GM19455 (cell line): ENCODE measurements around the gene ITSN1.
"Not testable (repeated sequence)": the region's sequence is repeated elsewhere in the genome, so short reads cannot be mapped to it uniquely, and the experiment has no call there.

Source experiments
- ATAC-seq: cut with Tn5 transposase; IDR thresholded peaks from one replicate; pipeline ENCODE4 v1.9.1; 2021; ENCODE audit not compliant: unreplicated experiment

Gene ITSN1

GRCh38 chr21:33650929-33651509 lies 8.7 kb downstream of the ITSN1 start:
- ATAC-seq = no peak

- no peak for ATAC-seq
Observed at GRCh38 chr21:33651965-33652680, 9.8 kb downstream of the ITSN1 start.

- ATAC-seq = no peak
Observed at GRCh38 chr21:33654412-33654811, 12.1 kb downstream of the ITSN1 start.

- ATAC-seq = no peak
Observed at GRCh38 chr21:33655588-33656221, 13.4 kb downstream of the ITSN1 start.

GRCh38 chr21:33657124-33657820 lies 15.0 kb downstream of the ITSN1 start:
- no peak for ATAC-seq

- ATAC-seq = no peak
Observed at GRCh38 chr21:33658919-33659567, 16.7 kb downstream of the ITSN1 start.

GRCh38 chr21:33659568-33659949 lies 17.3 kb downstream of the ITSN1 start:
- ATAC-seq = no peak

- ATAC-seq = no peak
Observed at GRCh38 chr21:33660406-33660805, 18.1 kb downstream of the ITSN1 start.

- ATAC-seq = no peak
Observed at GRCh38 chr21:33661146-33661545, 18.8 kb downstream of the ITSN1 start.

GRCh38 chr21:33662046-33662445 lies 19.7 kb downstream of the ITSN1 start:
- ATAC-seq = no peak

- no peak for ATAC-seq
Observed at GRCh38 chr21:33663241-33663640, 20.9 kb downstream of the ITSN1 start.

GRCh38 chr21:33664135-33664534 lies 21.8 kb downstream of the ITSN1 start:
- no peak for ATAC-seq

- ATAC-seq = no peak
Observed at GRCh38 chr21:33666153-33666552, 23.9 kb downstream of the ITSN1 start.

GRCh38 chr21:33667636-33668035 lies 25.3 kb downstream of the ITSN1 start:
- ATAC-seq = no peak

GRCh38 chr21:33668180-33668579 lies 25.9 kb downstream of the ITSN1 start:
- ATAC-seq = no peak

- ATAC-seq = no peak
Observed at GRCh38 chr21:33668620-33669019, 26.3 kb downstream of the ITSN1 start.

GRCh38 chr21:33670076-33670978 lies 28.0 kb downstream of the ITSN1 start:
- no peak for ATAC-seq

- ATAC-seq = no peak
Observed at GRCh38 chr21:33673473-33673872, 31.2 kb downstream of the ITSN1 start.

GRCh38 chr21:33674226-33674625 lies 31.9 kb downstream of the ITSN1 start:
- ATAC-seq = no peak

- not testable (repeated sequence) for ATAC-seq
Observed at GRCh38 chr21:33676666-33677065, 34.4 kb downstream of the ITSN1 start.
